NK-92 (cell line): Measurements from ENCODE around the gene NDUFS7.

Source experiments
- DNase-seq: peaks from one replicate; lab custom pipeline; 2025; ENCODE audit not compliant: unreplicated experiment; lab: John Stamatoyannopoulos, UW

NDUFS7 gene

GRCh38 chr19:1399745-1400144 lies 16.0 kb downstream of the NDUFS7 start:
- no peak for DNase-seq

- no peak for DNase-seq
These were observed 16.8 kb downstream of the NDUFS7 start for GRCh38 chr19:1400281-1401137.

DNA sequence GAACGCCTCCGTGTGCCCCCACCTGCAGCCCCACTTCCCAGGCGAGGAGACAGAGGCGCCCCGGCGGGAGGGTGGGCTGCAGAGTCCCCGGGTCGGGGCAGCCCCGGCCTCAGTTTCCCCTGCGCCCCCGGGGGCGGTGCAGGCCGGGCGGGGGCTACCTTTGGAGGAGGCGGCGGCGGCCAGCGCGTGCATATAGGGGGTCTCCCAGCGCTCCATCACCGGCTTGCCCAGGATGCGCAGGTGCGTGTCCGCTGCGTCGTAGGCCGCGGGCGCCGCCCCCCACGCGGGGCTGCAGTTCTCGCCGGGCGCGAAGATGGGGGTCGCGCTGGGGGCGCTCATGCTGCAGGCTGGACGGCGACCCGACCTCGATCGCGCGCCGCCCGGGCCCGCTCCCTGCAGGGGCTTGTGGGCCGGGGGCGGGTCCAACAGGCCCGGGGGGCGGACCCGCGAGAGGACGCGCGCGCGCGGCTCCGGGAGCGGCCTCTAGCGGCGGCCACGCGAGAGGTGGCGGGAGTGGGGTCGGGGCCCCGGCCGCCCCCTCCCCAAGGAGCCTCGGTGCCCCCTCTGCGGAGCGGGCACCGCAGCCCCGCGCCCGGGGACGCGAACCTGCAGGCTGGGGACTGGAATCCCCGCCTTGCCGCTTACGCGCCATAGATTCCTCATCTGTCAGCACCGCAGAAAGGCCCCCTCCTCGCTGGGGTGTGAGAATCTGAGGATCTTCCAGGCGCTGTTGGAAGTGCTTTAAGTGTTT lies 17.6 kb downstream of the NDUFS7 start, which contains the start of gene GAMT:
GAMT (minus strand) TSS at position 405 of the 751 bp plus-strand sequence; CDS start at position 339, 66 bp downstream.
- DNase-seq = no peak

- no peak for DNase-seq
These were observed 18.1 kb downstream of the NDUFS7 start for GRCh38 chr19:1401889-1402217.

DNA sequence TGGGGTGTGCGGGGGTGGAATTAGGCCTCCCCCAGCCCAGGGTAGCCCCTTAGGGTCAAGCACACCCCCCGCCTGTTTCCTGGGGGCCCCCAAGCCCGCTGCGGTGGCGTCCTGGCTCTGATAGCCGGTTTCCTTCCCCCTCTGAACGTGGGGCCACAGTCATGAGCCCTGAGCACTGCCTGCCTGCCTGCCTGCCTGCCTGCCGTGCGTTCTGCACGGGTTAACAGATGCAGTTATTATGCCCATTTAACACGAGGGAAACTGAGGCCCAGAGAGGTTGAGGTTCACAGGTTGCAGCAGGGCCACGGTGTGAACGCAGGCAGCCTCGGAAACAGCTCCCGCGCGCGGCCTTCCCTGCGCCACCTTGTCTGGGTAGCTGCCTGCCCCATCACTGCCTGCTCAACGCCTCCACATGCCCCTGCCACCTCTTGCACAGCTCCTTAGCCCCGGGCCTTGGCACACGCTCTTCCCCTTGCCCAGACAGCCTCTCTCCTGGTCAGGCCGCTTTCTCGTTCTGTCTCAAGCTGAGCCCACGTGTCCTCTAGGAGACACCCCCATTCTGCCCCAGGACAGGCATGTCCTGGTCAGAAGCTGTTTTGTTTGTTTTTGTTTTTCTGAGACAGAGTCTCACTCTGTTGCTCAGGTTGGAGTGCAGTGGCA lies 18.8 kb downstream of the NDUFS7 start:
- no peak for DNase-seq

GRCh38 chr19:1406774-1407527 lies 23.2 kb downstream of the NDUFS7 start:
- peak; percentile 89 for DNase-seq

- no peak for DNase-seq
These were observed 24.0 kb downstream of the NDUFS7 start, which contains the start of gene DAZAP1 for GRCh38 chr19:1407528-1408299. Gene DAZAP1, plus strand, starts transcription at chr19:1407586. Its CDS starts 188 bp downstream, at chr19:1407774.

DNA sequence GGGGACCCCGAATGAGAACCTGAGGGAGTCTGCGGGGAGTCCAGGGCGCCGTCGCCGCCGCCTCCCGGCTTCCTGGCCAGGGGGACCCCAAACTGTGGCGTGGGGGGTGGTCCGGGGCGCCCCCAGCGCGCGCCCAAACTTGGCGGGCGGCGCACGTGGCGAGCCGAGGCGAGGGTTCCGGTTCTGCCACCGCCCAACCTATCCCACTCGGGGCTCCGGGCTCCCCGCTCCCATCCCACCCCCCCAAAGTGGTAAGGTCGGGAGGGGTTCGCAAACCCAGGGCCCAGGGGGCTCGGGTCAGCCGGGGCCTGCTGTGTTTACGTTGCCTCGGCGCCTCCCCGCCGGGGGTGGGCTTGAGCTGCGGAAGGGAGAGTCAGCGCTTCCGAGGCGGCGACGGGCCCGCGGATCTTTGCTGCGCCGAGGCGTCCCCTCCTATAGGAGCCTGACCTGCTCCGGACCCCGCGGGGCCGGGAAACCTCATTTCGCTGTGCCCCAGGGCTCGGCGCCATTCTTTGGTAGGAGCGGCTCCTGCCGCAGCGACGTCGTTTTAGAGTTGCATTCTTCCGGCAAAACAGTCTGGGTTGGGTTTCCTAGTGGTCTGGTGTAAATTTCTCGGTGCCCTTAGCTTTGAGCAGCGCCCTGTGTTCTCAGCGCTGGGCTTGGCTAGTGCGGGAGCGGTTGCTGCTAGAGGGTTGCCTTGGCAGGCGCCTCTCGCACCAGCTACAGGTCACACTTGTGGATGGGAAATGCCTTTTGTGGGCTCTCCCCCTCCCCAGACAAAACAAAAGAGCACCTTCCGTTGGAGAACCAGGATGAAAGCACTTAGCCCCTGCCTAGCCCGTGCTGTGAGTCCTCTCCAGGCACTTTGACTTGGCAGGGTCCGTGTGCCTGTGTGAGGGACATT lies 24.8 kb downstream of the NDUFS7 start:
- DNase-seq = no peak

GRCh38 chr19:1409204-1410005 lies 25.7 kb downstream of the NDUFS7 start:
- DNase-seq = no peak

GRCh38 chr19:1410136-1410786 lies 26.6 kb downstream of the NDUFS7 start:
- no peak for DNase-seq

DNA sequence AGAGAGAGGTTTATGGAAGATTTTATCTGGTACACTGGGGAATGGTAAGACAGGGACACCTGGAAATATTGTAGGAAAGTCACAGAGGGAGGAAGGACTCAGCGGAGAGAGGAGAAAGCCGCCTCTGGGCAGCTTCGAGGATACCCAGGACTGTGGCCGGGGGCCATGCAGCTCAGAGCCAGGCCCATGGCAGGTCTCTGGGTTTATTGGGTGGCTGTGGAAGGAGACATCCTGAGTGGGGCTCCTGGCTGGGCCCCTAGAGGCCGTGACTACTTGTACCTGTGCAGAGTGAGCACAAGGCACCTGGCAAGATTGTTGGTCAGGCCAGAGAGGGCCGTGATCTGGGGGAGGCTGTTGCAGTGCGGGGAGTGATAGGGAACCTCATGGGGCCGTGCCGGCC lies 27.1 kb downstream of the NDUFS7 start:
- DNase-seq = no peak

- no peak for DNase-seq
These were observed 27.8 kb downstream of the NDUFS7 start for GRCh38 chr19:1411255-1412191.

- DNase-seq = no peak
These were observed 28.7 kb downstream of the NDUFS7 start for GRCh38 chr19:1412323-1412923.

DNA sequence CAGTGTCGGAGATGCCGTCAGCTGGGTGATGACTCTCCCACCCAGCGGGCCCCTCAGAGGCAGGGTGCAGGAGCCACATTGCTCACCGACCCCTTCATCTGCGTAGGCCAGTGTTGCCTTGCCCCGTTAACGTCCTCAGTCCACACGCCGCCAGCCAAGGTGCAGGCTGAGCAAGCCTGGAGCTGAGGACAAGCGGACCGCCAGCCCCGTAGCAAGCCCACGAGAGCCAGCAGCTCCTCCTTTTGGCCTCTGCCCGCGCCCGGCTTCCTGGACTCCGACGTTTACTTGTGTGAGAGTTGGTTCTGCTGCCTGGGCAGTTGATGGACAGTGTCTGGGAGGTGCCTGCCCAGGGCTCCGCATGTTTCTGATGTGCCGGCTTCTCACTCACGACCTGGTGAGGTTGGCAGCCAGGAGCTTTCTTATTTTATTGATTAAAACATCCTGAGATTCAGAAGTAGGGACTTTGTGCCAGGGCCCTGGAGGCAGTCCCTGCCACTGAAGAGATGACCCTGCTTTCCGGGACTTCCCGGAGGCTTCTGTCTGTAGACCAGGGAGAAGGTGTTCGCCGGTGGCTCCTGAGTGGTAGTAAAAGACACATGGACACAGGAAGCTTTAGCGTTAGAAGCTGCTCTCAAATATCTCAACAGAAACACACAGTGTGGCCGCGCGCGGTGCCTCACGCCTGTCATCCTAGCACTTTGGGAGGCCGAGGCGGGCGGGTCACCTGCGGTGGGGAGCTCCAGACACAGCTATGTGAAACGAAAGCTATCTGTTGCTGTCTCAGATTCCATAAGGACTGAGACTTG lies 29.5 kb downstream of the NDUFS7 start:
- no peak for DNase-seq

DNA sequence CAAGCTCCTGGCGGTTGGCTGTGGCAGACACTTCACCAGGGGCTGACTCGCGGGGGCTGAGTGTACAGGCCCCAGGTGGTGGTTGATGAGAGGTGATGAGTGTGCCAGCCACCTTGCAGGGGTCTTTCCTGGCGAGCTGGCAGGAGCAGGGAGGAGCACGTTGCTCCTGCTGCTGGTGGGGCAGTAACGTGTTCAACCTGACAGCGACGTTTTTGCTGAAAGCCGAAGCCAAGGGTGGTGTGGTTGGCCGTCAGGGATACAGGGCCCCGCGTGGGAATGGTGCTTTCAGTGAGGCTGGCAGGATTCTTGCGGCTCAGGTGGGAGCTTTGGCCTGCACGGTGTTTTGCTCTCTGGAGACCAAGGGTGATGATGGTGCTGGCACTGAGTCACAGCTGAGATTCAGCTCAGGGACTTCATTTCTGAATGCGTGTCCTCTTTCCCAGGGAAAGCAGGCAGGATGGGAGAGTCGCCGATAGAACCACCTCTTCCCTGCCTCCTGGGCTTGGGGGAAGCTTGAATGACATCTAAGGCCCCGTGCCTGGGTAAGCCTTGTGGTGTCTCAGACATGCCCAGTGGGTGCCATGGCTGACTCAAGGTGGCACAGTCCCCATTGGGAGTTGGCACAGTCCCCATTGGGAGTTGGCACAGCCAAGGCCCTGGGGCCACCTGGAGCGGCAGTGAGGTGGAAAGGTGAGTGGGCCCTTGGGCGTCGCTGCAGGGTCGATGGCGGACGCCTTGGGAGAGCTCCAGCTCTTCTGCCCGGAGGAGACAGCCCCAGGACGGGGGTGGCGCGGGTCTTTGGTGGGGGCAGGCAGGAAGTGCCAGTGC lies 32.5 kb downstream of the NDUFS7 start:
- no peak for DNase-seq
